H1 (cell line): ENCODE measurements around the gene GAS7. TPM values are rescaled to one million over a fixed set of nuclear protein-coding genes. Genes with fewer than 3 reads are reported as not detected.

Source experiments
- CTCF ChIA-PET: fragments of 300-600 bp; sonication (Branson Sonifier 250); formaldehyde crosslinking; loops from one replicate; lab custom pipeline; 2021; ENCODE audit not compliant: partially characterized antibody; lab: Charles Lee
- POLR2A ChIA-PET: fragments of 300-600 bp; sonication (Branson Sonifier 250); formaldehyde crosslinking; loops from one replicate; lab custom pipeline; 2021; ENCODE audit warnings: inconsistent platforms; ENCODE audit not compliant: partially characterized antibody; lab: Charles Lee
- DNase-seq, 2 experiments: peaks; one replicate each; pipeline versions ENCODE4 v3.0.0 to v3.0.0-alpha.2; 2010 to 2022; ENCODE audit warnings: low spot score in 2 of 2, low read depth in 1 of 2, mixed read lengths in 1 of 2
- FAIRE-seq: peaks from 2 replicates; lab custom pipeline; 2011; peaks lifted over from hg19 to GRCh38; lab: Jason Lieb, UNC
- H2AFZ ChIP-seq: 2 replicates; pipeline ENCODE4 v1.8.1; 2012; ENCODE audit warnings: low read length, inconsistent platforms
- H2AK5ac ChIP-seq: 2 replicates; pipeline ENCODE4 v1.6.1; 2013; ENCODE audit warnings: low read depth, low read length
- H2BK120ac ChIP-seq: replicated peaks from 2 replicates; pipeline ENCODE3; 2013; ENCODE audit warnings: low read depth, low read length, inconsistent platforms
- H2BK12ac ChIP-seq: 2 replicates; pipeline ENCODE4 v1.6.1; 2013; ENCODE audit warnings: low read depth, low read length
- H2BK15ac ChIP-seq: 2 replicates; pipeline ENCODE4 v1.6.1; 2013; ENCODE audit warnings: low read length
- H2BK20ac ChIP-seq: 2 replicates; pipeline ENCODE4 v1.6.1; 2013; ENCODE audit warnings: low read length
- H2BK5ac ChIP-seq: 2 replicates; pipeline ENCODE4 v1.6.1; 2013; ENCODE audit warnings: low read depth, low read length
- H3K14ac ChIP-seq: 2 replicates; pipeline ENCODE4 v1.6.1; 2013; ENCODE audit warnings: inconsistent platforms; ENCODE audit not compliant: insufficient read length
- H3K18ac ChIP-seq: 2 replicates; pipeline ENCODE4 v1.6.1; 2013; ENCODE audit warnings: low read length; ENCODE audit errors: extremely low read depth
- H3K23ac ChIP-seq: 2 replicates; pipeline ENCODE4 v1.6.1; 2013; ENCODE audit warnings: inconsistent platforms; ENCODE audit not compliant: insufficient read length
- H3K23me2 ChIP-seq: 2 replicates; pipeline ENCODE4 v1.6.1; 2013; ENCODE audit warnings: low read depth, low read length
- H3K27ac ChIP-seq: 2 replicates; pipeline ENCODE4 v1.6.1; 2011; ENCODE audit warnings: low read depth, low read length, inconsistent platforms
- H3K27me3 ChIP-seq, 4 experiments: replicated peaks in 1 of 4; 1 replicate in 1 of 4; 2 replicates in 3 of 4; pipeline versions ENCODE4 v1.6.1 to v1.8.1; 2011 to 2013; ENCODE audit warnings: low read length in 3 of 4, mild to moderate bottlenecking in 3 of 4, inconsistent platforms in 2 of 4, mixed read lengths in 2 of 4, moderate library complexity in 1 of 4; ENCODE audit not compliant: control insufficient read depth in 3 of 4, insufficient read depth in 3 of 4; ENCODE audit errors: extremely low read depth in 1 of 4
- H3K36me3 ChIP-seq, 4 experiments: 2 replicates each; pipeline versions ENCODE4 v1.6.1 to v1.8.1; 2011 to 2013; ENCODE audit warnings: mild to moderate bottlenecking in 4 of 4, low read length in 3 of 4, moderate library complexity in 2 of 4, control low read depth in 1 of 4, inconsistent platforms in 1 of 4; ENCODE audit not compliant: insufficient read depth in 4 of 4, control insufficient read depth in 2 of 4
- H3K4ac ChIP-seq: replicated peaks from 2 replicates; pipeline ENCODE3; 2013; ENCODE audit warnings: low read length, low read depth, mixed read lengths, inconsistent platforms; ENCODE audit not compliant: insufficient read length
- H3K4me1 ChIP-seq, 4 experiments: replicated peaks in 1 of 4; 1 replicate in 1 of 4; 2 replicates in 3 of 4; pipeline versions ENCODE4 v1.6.1 to v1.8.1; 2011 to 2013; ENCODE audit warnings: low read length in 3 of 4, inconsistent platforms in 2 of 4, mixed read lengths in 1 of 4; ENCODE audit not compliant: insufficient read depth in 4 of 4, control insufficient read depth in 3 of 4
- H3K4me2 ChIP-seq, 2 experiments: 2 replicates each; pipeline versions ENCODE4 v1.6.1 to v1.8.1; 2011 to 2013; ENCODE audit warnings: low read depth in 2 of 2, low read length in 2 of 2, control low read depth in 1 of 2, inconsistent platforms in 1 of 2, mild to moderate bottlenecking in 1 of 2; ENCODE audit not compliant: insufficient read depth in 1 of 2
- H3K4me3 ChIP-seq, 4 experiments: fragments of 200-600, 300-600 bp in 1 of 4; sonication (generic), shearing (Covaris generic), sonication (Bioruptor Twin) in 1 of 4; 2 replicates each; pipeline versions ENCODE4 v1.5.1 to v1.8.1; 2011 to 2016; ENCODE audit warnings: low read length in 4 of 4, low read depth in 3 of 4, control low read depth in 2 of 4, inconsistent platforms in 2 of 4, mild to moderate bottlenecking in 2 of 4, mixed read lengths in 1 of 4, moderate library complexity in 1 of 4; ENCODE audit not compliant: insufficient read depth in 2 of 4; ENCODE audit errors: extremely low read depth in 1 of 4
- H3K56ac ChIP-seq: replicated peaks from 2 replicates; pipeline ENCODE3; 2013; ENCODE audit warnings: low read depth, mild to moderate bottlenecking, mixed read lengths, low read length, inconsistent platforms; ENCODE audit not compliant: insufficient read length
- H3K79me1 ChIP-seq: 2 replicates; pipeline ENCODE4 v1.6.1; 2013; ENCODE audit warnings: low read depth, low read length, control low read depth
- H3K79me2 ChIP-seq, 2 experiments: 2 replicates each; pipeline versions ENCODE4 v1.6.1 to v1.8.1; 2012 to 2013; ENCODE audit warnings: low read length in 2 of 2, mild to moderate bottlenecking in 2 of 2, inconsistent platforms in 1 of 2; ENCODE audit not compliant: insufficient read depth in 2 of 2, control insufficient read depth in 1 of 2
- H3K9ac ChIP-seq, 4 experiments: replicated peaks in 1 of 4; 1 replicate in 1 of 4; 2 replicates in 3 of 4; pipeline versions ENCODE4 v1.6.1 to v1.8.1; 2011 to 2013; ENCODE audit warnings: low read depth in 3 of 4, low read length in 3 of 4, control low read depth in 2 of 4, mild to moderate bottlenecking in 2 of 4, moderate library complexity in 2 of 4, inconsistent platforms in 1 of 4; ENCODE audit errors: extremely low read depth in 1 of 4
- H3K9me3 ChIP-seq, 2 experiments: 2 replicates each; pipeline versions ENCODE4 v1.6.1 to v1.8.1; 2012 to 2013; ENCODE audit warnings: mild to moderate bottlenecking in 2 of 2, moderate library complexity in 2 of 2, control low read depth in 1 of 2, inconsistent platforms in 1 of 2, low read depth in 1 of 2, low read length in 1 of 2, mixed read lengths in 1 of 2; ENCODE audit not compliant: insufficient read depth in 2 of 2
- H4K20me1 ChIP-seq, 2 experiments: replicated peaks in 1 of 2; 2 replicates each; pipeline versions ENCODE3 to v1.8.1; 2011 to 2013; ENCODE audit warnings: inconsistent platforms in 2 of 2, low read length in 2 of 2, mild to moderate bottlenecking in 1 of 2; ENCODE audit not compliant: insufficient read depth in 2 of 2, control insufficient read depth in 1 of 2
- H4K5ac ChIP-seq: 2 replicates; pipeline ENCODE4 v1.6.1; 2013; ENCODE audit warnings: low read length, low read depth, mixed read lengths, inconsistent platforms; ENCODE audit not compliant: insufficient read length
- H4K8ac ChIP-seq: 2 replicates; pipeline ENCODE4 v1.8.0; 2013; ENCODE audit warnings: mild to moderate bottlenecking, moderate library complexity, low read length, inconsistent platforms; ENCODE audit not compliant: insufficient read depth; ENCODE audit errors: extremely low read depth
- H4K91ac ChIP-seq: replicated peaks from 2 replicates; pipeline ENCODE3; 2013; ENCODE audit warnings: low read length, mixed read lengths, inconsistent platforms; ENCODE audit not compliant: insufficient read length
- BCL11A ChIP-seq, 2 experiments: IDR thresholded peaks; one replicate each; pipeline ENCODE4 v1.6.1; 2011; ENCODE audit warnings: low read depth in 2 of 2, low read length in 2 of 2, mild to moderate bottlenecking in 2 of 2
- CEBPB ChIP-seq: IDR thresholded peaks from 2 replicates; pipeline ENCODE4 v1.6.1; 2012; ENCODE audit warnings: low read depth, low read length
- EP300 ChIP-seq, 2 experiments: IDR thresholded peaks; 1 replicate in 1 of 2; 2 replicates in 1 of 2; pipeline ENCODE4 v1.6.1; 2011 to 2012; ENCODE audit warnings: low read depth in 2 of 2, low read length in 2 of 2, mild to moderate bottlenecking in 2 of 2, borderline replicate concordance in 1 of 2, inconsistent platforms in 1 of 2, moderate library complexity in 1 of 2
- KDM1A ChIP-seq: fragments of 200-600, 300-600 bp; sonication (generic); IDR thresholded peaks from 2 replicates; pipeline ENCODE4 v1.7.1; 2016; ENCODE audit warnings: mild to moderate bottlenecking, low read length, borderline replicate concordance
- NANOG ChIP-seq: IDR thresholded peaks from 2 replicates; pipeline ENCODE4 v1.6.1; 2011; ENCODE audit warnings: low read length, low read depth, mild to moderate bottlenecking, inconsistent platforms; ENCODE audit not compliant: insufficient read depth, poor library complexity, severe bottlenecking
- POLR2AphosphoS5 ChIP-seq: IDR thresholded peaks from 2 replicates; pipeline ENCODE4 v1.6.1; 2011; ENCODE audit warnings: low read depth, low read length
- POU5F1 ChIP-seq: IDR thresholded peaks from 2 replicates; pipeline ENCODE4 v1.6.1; 2011; ENCODE audit warnings: low read depth, mild to moderate bottlenecking, low read length, moderate library complexity
- WGBS, 2 experiments: shearing (Covaris generic) in 1 of 2; methylation state at CpG; one replicate each; pipeline versions ENCODE4 v1.1.6 to v1.1.7; 2013 to 2015; ENCODE audit warnings: low lambda C conversion rate in 2 of 2, mixed read lengths in 2 of 2, inconsistent platforms in 1 of 2, low coverage in 1 of 2, missing lambda C conversion rate in 1 of 2; ENCODE audit not compliant: insufficient replicate concordance in 2 of 2, insufficient coverage in 1 of 2, insufficient read length in 1 of 2; ENCODE audit errors: extremely low coverage in 1 of 2, missing lambda C conversion rate in 1 of 2; 5-methylcytosine and 5-hydroxymethylcytosine counted together
- polyA plus RNA-seq, 7 experiments: library from polyadenylated mRNA; depleted of rRNA in 3 of 7; stranded (reverse) in 5 of 7; unstranded in 2 of 7; fragments of >200 nt in 5 of 7; fragments of 200-250 nt in 2 of 7; gene quantifications; 1 replicate in 5 of 7; 2 replicates in 1 of 7; 4 replicates in 1 of 7; pipeline versions ENCODE4 v1.2.1 to v1.2.3, GENCODE V29; 2011 to 2013; ENCODE audit warnings: missing spikeins in 2 of 7, mixed read lengths in 2 of 7
- total RNA-seq: library from RNA; stranded (reverse); fragmentation: NEBNext Ultra II Directional; extraction: Animal tissue kit (Norgen Biotek cat#: 25700); gene quantifications from 2 replicates; pipeline ENCODE4 v1.2.1, GENCODE V29; 2021

The GAS7 gene
- total and polyA plus RNA-seq, 2 of the 8 experiments (the other 6 are each of a cell fraction or from before 2014, with no cell fraction given): 5.0 to 14.5 TPM

DNA sequence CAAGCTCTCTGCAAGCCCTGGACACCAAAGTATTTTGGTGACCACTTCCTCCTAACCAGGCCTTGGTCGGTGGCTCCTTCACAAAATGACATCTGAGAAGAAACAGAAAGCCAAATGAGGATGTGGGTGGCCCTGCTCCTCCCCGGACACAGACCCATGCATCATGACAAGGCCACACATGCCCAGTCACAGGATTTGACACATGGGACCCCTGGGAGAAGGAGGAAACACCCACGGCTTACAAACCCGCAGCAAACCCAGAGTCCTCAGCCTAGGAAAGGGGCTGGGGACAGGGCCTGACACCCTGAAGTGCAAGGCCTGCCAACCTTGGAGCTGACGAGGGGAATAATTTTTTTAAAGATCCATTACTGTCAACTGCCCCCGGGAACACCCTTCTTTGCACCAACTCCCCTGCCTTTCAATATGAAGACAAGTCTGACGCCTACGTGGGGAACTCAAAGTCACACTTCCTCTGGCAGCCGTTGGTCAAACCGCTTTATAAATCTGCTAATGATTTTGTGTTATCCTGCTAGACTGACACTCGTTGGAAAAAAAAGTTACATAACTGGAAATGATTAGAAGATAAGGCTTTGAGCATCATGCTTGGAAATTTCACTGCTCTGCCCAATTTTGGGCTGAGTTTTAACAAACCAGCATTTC is 41.3 kb downstream of the GAS7 start:
- Histone ChIP-seq H3K4ac (no peak overlapping the region), H3K79me1 (no peaks in the 10 kb centered on the region), H3K79me2 (no peaks in the 10 kb centered on the region), H2BK5ac (no peak overlapping the region), H3K9me3 (no peaks in the 10 kb centered on the region), H2AFZ (no peak overlapping the region), H2BK120ac (no peak overlapping the region), H2BK20ac (no peak overlapping the region), H3K18ac (no peak overlapping the region), H3K27ac (no peak overlapping the region), H4K8ac (no peak overlapping the region), H3K4me3 (no peak overlapping the region), H3K23me2 (no peaks in the 10 kb centered on the region; the same call in 1 of the 2 replicates), H2BK15ac (no peak overlapping the region), H3K23ac (no peak overlapping the region), H3K56ac (no peak overlapping the region), H4K20me1 (no peaks in the 10 kb centered on the region), H3K36me3 (no peaks in the 10 kb centered on the region), H2BK12ac (no peak overlapping the region), H3K27me3 (no peaks in the 10 kb centered on the region), H3K4me2 (no peak overlapping the region), H3K14ac (no peak overlapping the region), H4K5ac (no peak overlapping the region), H2AK5ac (no peak overlapping the region), H3K4me1 (no peaks in the 10 kb centered on the region), H3K9ac (no peak overlapping the region), H4K91ac (no peak overlapping the region)
- ChIA-PET CTCF (interaction anchor here (0.5 kb wide), 1 partner anchor 22 kb away, joined by 4 read pairs; no protein-coding TSS in a partner anchor), POLR2A (no interaction called here)
- DNase-seq (no peak), FAIRE-seq (no peak)
- 86% methylated on average over 11 of the region's 11 CpGs; no CpG with 5 or more reads in 1 of the 2 experiments for WGBS, 2 experiments
- TF ChIP-seq KDM1A (no peak), CEBPB (no peak), BCL11A (IDR thresholded peaks at IDR 0.05; ENCODE audit: low read depth in 2 of 2, low read length in 2 of 2) (no peak), POU5F1 (no peak), NANOG (no peak), EP300 (IDR thresholded peaks at IDR 0.05; ENCODE audit: borderline replicate concordance in 1 of 2, low read depth in 2 of 2, low read length in 2 of 2) (no peak), POLR2AphosphoS5 (no peak)
